WTC11 (cell line): Measurements from ENCODE around the gene RNF11.

Source experiments
- CREB1 ChIP-seq: sonication (generic); formaldehyde crosslinking; IDR thresholded peaks from 2 replicates; pipeline ENCODE4 v1.8.0; 2023; ENCODE audit warnings: mild to moderate bottlenecking, missing genetic modification reagents
- CTCF ChIP-seq: fragments of 200-600 bp; IDR thresholded peaks from 2 replicates; pipeline ENCODE4 v1.8.0; 2022; ENCODE audit warnings: antibody characterized with exemption
- E2F1 ChIP-seq: sonication (generic); formaldehyde crosslinking; IDR thresholded peaks from 2 replicates; pipeline ENCODE4 v1.8.0; 2022; ENCODE audit warnings: mild to moderate bottlenecking, missing genetic modification reagents
- FOXJ3 ChIP-seq: sonication (generic); formaldehyde crosslinking; IDR thresholded peaks from 2 replicates; pipeline ENCODE4 v1.9.0; 2021; ENCODE audit warnings: missing genetic modification reagents, mild to moderate bottlenecking, borderline replicate concordance
- FOXK1 ChIP-seq: sonication (generic); formaldehyde crosslinking; IDR thresholded peaks from 2 replicates; pipeline ENCODE4 v1.8.0; 2022; ENCODE audit warnings: mild to moderate bottlenecking, moderate library complexity, missing genetic modification reagents
- FOXP1 ChIP-seq: sonication (generic); formaldehyde crosslinking; IDR thresholded peaks from 2 replicates; pipeline ENCODE4 v1.8.0; 2022; ENCODE audit warnings: missing genetic modification reagents, mild to moderate bottlenecking, moderate library complexity, borderline replicate concordance
- JUN ChIP-seq: sonication (generic); formaldehyde crosslinking; IDR thresholded peaks from 2 replicates; pipeline ENCODE4 v1.8.0; 2023; ENCODE audit warnings: mild to moderate bottlenecking, missing genetic modification reagents
- KAT7 ChIP-seq: sonication (generic); formaldehyde crosslinking; IDR thresholded peaks from 2 replicates; pipeline ENCODE4 v1.8.1; 2023; ENCODE audit warnings: missing genetic modification reagents, mild to moderate bottlenecking, borderline replicate concordance
- MXD4 ChIP-seq: fragments of 250-450 bp; sonication (Bioruptor Pico); IDR thresholded peaks from 2 replicates; pipeline ENCODE4 v1.8.0; 2021; ENCODE audit warnings: mild to moderate bottlenecking, moderate library complexity, borderline replicate concordance
- NFATC4 ChIP-seq: fragments of 250-450 bp; sonication (Bioruptor Pico); IDR thresholded peaks from 2 replicates; pipeline ENCODE4 v1.9.0; 2021; ENCODE audit warnings: mild to moderate bottlenecking
- NFE2L1 ChIP-seq: sonication (generic); formaldehyde crosslinking; IDR thresholded peaks from 2 replicates; pipeline ENCODE4 v1.8.1; 2023; ENCODE audit warnings: missing genetic modification reagents
- RELA ChIP-seq: sonication (generic); formaldehyde crosslinking; IDR thresholded peaks from 2 replicates; pipeline ENCODE4 v1.8.1; 2022; ENCODE audit warnings: missing genetic modification reagents, mild to moderate bottlenecking, borderline replicate concordance
- SMAD4 ChIP-seq: sonication (generic); formaldehyde crosslinking; IDR thresholded peaks from 2 replicates; pipeline ENCODE4 v1.8.0; 2022; ENCODE audit warnings: mild to moderate bottlenecking, missing genetic modification reagents
- TCF7 ChIP-seq: sonication (generic); formaldehyde crosslinking; IDR thresholded peaks from 2 replicates; pipeline ENCODE4 v1.8.0; 2022; ENCODE audit warnings: mild to moderate bottlenecking, low read depth, missing genetic modification reagents, moderate library complexity

GRCh38 chr1:51312718-51313117 lies 76.6 kb downstream of the RNF11 start:
- TF ChIP-seq CTCF (no peak), KAT7 (CRISPR knock-in tag) (no peak), SMAD4 (CRISPR knock-in tag) (no peak), NFATC4 (CRISPR knock-in tag) (no peak), FOXP1 (no peak), CREB1 (CRISPR knock-in tag) (no peak), NFE2L1 (CRISPR knock-in tag) (no peak), RELA (CRISPR knock-in tag) (no peak), FOXK1 (CRISPR knock-in tag) (no peak), FOXJ3 (CRISPR knock-in tag) (no peak), TCF7 (no peak), MXD4 (CRISPR knock-in tag) (no peak), JUN (no peak), E2F1 (CRISPR knock-in tag) (no peak)
